RWPE1 (cell line): ENCODE results near the gene GUF1.

Experiments used
- CTCF ChIA-PET: fragments of 350-600 bp; sonication (Branson Sonifier 250); formaldehyde crosslinking; extraction: SDS; loops from one replicate; lab custom pipeline; 2021; lab: Yijun Ruan, JAX
- POLR2A ChIA-PET: fragments of 400-600 bp; formaldehyde crosslinking; extraction: SDS; loops from one replicate; lab custom pipeline; 2020; ENCODE audit warnings: antibody characterized with exemption; ENCODE audit not compliant: low non-redundant PET; lab: Yijun Ruan, JAX
- DNase-seq: peaks from one replicate; pipeline ENCODE4 v3.0.0; 2012; ENCODE audit warnings: low spot score
- H3K27ac ChIP-seq: fragments of 450-650 bp; 2 replicates; pipeline ENCODE4 v1.5.1; 2017
- CTCF ChIP-seq: fragments of 450-650 bp; conservative IDR thresholded peaks from 2 replicates; pipeline ENCODE4 v1.5.1; 2017; ENCODE audit warnings: low read depth, mild to moderate bottlenecking

Gene GUF1

GRCh38 chr4:44668526-44668925, 9.7 kb upstream of the GUF1 start:
- no peak for DNase-seq
- no peak for TF ChIP-seq CTCF
- ChIA-PET POLR2A (no interaction called here), CTCF (no interaction called here)
- no peak overlapping the region for H3K27ac ChIP-seq

- no peak for TF ChIP-seq CTCF
- POLR2A ChIA-PET, result no interaction called here
- no peak for DNase-seq
- H3K27ac ChIP-seq, result no peak overlapping the region
- CTCF ChIA-PET, result interaction anchor here (0.6 kb wide), 1 partner anchor 629 kb away, joined by 3 read pairs; no protein-coding TSS in a partner anchor
Measured at GRCh38 chr4:44670506-44671199, 7.6 kb upstream of the GUF1 start.

GRCh38 chr4:44671636-44672035, 6.6 kb upstream of the GUF1 start:
- ChIA-PET POLR2A (no interaction called here), CTCF (interaction anchor here (0.6 kb wide), 1 partner anchor 1636 kb away, joined by 6 read pairs; no protein-coding TSS in a partner anchor)
- no peak for DNase-seq
- no peak overlapping the region for H3K27ac ChIP-seq
- no peak for TF ChIP-seq CTCF

GRCh38 chr4:44674471-44674870, 3.7 kb upstream of the GUF1 start:
- no peak overlapping the region for H3K27ac ChIP-seq
- CTCF ChIA-PET, result no interaction called here
- POLR2A ChIA-PET, result no interaction called here
- 0 out of 2 replicates have a peak, but pooled peaks have one; percentile 16 for TF ChIP-seq CTCF
- no peak for DNase-seq

- POLR2A ChIA-PET, result no interaction called here
Measured at GRCh38 chr4:44675366-44675765, 2.9 kb upstream of the GUF1 start.

GRCh38 chr4:44679060-44679459, 840 bp downstream of the GUF1 start:
- no peak for DNase-seq
- CTCF ChIA-PET, result no interaction called here
- no peak for TF ChIP-seq CTCF
- POLR2A ChIA-PET, result no interaction called here
- H3K27ac ChIP-seq, result peak overlapping the region; percentile 88

More at GRCh38 chr4:44675366-44675765, 2.9 kb upstream of the GUF1 start:
- no peak overlapping the region for H3K27ac ChIP-seq
- TF ChIP-seq CTCF, result no peak
- CTCF ChIA-PET, result no interaction called here
- DNase-seq, result no peak
